ENCODE data around the gene MRPS34.
A peak's percentile ranks its signal among the peaks of the same experiment; 100 is the strongest.

Gene MRPS34

GRCh38 chr16:1780677-1781072, 7.7 kb upstream of the MRPS34 start:
- DNase-seq = no peak

GRCh38 chr16:1779741-1780676, 7.1 kb upstream of the MRPS34 start:
- no peak for DNase-seq

DNA sequence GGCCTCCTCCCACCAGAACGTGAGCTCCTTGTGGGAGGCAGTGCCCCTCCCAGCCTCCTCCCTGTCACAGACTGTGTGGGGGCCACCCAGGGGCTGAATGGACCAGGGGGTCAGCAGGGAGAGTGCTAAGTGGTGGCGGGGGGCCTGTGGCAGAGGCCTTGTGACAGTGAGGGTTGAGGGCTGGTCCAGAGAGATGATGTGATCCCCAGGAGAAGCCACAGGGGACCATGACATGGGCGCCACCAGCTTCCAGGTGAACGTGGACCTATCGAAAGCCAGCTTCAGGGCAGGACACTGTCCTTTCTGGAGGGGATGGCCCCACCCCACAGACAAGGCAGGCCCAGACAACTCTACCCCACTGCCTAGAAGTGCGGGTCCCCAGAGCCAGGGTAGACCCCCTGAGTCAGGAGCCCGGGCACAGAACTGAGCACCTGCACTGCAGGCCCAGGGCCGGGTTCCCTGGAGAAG, 6.3 kb upstream of the MRPS34 start:
- no peak for DNase-seq

DNA sequence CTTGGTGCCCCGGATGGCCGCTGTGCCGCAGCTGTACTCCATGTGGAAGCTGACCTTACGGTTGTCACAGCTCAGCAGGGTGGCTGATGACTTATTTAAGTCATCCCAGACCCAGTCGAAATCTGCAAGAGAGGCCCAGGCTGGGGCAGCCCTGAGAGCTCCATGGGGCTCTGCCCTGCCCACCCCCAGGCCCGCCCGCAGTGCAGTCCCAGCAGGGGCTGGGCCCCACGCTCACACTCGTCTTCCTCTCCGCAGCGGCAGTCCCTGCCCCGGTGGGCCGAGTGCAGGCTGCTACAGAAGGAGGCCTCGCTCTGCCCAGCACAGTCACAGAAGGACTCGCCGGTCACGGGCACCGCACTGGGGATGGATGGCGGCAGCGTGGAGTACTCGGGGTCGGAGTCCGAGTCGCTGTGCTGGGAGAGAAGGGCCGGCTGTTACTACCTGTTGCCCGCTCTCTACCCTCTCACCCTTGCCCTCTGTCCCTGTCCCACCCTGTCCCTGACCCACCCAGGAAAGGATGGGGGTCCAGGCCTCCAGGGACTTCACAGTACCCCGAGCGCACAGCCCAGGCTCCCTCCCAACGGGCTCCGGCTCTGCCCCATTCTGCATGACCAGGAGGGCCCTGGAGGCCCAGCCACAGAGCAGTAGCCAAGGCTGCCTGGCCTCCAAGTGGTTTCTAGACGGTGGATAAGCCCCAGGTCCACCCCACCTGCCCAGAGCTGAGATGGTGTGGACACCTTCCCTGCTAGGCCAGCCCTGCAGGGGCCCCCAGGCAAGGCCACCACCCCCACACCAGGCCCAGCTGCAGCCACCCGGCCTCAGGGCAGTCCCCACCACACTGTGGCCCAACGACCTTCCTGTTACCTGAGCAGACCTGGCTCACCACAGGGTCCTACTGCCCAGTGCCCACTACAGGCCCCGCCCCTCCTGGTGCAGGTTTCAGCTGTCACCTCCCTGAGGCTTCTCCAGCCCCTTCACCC, 5.6 kb upstream of the MRPS34 start:
- DNase-seq = no peak

DNA sequence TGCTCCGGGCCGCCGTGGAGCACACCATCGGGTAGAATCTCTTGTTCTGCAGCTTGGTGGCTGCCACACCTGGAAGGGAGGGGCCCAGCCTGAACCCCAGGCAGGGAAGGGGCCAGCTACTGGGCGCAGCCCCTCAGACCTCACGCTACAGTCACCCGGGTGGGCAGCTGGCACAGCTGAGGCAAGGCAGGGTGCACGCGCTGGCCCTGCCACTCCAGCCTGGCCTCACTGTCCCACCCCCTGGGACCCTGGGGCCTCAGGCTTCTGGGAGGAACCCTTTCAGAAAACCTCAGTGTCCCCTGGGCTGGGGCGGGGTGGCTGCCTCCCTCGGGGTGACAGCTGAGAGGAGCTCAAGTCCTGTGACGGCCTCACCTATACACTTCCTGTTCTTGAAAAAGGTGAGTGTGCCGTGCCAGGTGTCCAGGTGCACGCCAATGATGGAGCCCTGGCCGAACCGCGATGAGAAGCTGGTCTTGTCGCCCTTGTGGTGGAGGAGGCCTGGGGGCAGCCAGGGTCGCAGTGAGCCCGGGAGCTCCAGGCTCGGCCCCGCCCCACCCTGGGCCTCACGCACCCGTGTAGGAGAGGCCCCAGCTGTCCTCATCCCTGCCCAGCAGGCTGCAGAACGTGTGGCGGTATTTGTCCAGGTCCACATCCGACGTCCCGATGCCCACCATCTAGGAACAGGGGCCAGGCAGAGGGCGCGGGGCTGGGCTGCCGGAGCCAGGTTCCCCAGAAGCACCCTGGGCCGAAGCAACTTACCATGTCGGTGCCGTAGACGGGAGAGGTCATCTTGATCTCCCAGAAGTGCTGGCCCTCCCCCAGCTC, 4.7 kb upstream of the MRPS34 start:
- DNase-seq = no peak

- DNase-seq = no peak
These were observed 4.0 kb upstream of the MRPS34 start for GRCh38 chr16:1776991-1777374.

DNA sequence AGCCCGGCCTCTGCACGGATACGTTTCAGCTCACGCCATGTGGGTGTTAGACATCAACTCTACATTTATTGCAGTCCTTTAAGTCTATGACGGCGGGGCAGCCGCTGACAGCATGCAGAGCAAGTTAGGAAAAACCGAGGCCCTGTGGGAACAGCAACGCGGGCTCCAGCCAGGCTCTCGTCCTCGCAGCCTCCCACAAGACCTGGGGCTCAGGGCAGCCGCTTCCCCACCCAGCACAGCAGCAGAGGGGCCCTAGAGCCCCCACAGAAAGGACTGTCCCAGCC, 3.7 kb upstream of the MRPS34 start:
- no peak for DNase-seq

- peak; percentile 95 for DNase-seq
These were observed 3.1 kb upstream of the MRPS34 start for GRCh38 chr16:1775846-1776671.

- DNase-seq = no peak
These were observed 2.3 kb upstream of the MRPS34 start for GRCh38 chr16:1775006-1775845.

DNA sequence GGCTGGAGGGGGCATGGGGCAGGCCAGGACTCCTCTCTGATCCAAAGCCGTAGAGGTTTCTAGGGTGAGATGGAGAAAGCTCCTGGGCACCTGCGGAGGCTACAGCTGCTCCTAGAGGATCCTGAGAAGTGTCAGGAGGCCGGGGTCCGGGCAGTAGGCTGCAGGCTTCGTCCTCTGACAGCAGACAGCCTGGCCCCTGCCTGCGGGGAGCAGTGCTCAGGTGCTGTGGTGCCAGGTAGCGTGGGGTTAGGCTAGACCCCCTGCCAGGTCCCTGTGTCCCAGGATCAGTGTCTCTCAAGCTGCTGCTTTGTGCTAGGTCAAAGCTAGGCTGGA, 1.5 kb upstream of the MRPS34 start:
- DNase-seq = no peak

GRCh38 chr16:1773703-1774447, 941 bp upstream of the MRPS34 start:
- peak; percentile 10 for DNase-seq

DNA sequence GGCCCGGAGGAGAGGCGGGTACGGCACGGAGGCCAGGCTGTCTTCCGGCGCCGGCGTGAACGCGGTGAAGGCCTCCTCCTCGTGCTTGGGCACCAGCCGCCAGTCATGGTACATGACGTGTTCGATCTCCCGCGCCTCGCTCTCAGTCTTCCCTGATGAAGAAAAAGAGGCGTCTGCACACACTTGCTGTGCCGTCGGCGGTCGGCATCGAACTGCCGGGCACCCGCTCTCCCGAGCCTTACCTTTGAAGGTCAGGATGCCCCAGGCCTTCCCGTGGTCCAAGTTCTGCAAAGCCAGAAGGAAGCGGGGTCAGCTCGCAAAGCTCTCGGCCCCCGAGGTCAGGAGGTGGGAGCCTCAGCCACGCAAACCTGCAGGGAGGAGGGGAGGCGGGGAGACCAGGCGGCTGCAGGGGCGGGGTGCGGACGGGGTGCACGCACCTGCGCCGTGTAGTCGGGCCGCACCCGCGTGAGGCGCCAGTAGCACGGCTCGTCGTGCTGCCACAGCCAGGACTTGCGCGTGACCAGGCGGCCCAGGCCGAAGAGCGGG, 499 bp downstream of the MRPS34 start, which contains the start of gene EME2:
TSS of gene EME2 (plus strand) at position 449 of the 546 bp plus-strand sequence. CDS start 418 bp downstream, outside the sequence.
- DNase-seq = peak; percentile 56

DNA sequence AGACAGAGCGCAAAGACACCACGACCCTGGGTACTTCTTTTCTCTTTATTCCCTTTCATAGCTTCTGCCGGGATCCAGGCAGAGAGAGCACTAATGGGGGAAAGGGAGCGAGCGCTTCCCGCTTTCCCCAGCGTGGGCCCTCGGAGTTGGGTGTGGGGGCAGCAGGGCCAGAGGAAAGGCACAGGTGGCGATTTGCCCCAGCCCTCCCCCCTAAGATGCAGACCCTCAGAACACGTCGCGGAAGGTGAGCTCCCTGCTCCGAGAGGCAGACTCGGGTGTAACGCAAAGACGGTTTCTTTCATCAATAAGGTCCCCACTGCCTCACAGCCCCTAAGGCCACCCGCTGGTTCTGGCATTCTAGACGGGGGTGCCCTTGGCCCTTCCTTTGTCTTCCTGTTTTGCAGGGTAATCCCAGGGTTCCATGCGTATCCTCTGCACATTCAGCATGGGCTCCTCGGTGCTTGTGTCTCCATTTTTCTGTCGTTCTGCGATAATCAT, 1.0 kb downstream of the MRPS34 start:
- DNase-seq = no peak

DNA sequence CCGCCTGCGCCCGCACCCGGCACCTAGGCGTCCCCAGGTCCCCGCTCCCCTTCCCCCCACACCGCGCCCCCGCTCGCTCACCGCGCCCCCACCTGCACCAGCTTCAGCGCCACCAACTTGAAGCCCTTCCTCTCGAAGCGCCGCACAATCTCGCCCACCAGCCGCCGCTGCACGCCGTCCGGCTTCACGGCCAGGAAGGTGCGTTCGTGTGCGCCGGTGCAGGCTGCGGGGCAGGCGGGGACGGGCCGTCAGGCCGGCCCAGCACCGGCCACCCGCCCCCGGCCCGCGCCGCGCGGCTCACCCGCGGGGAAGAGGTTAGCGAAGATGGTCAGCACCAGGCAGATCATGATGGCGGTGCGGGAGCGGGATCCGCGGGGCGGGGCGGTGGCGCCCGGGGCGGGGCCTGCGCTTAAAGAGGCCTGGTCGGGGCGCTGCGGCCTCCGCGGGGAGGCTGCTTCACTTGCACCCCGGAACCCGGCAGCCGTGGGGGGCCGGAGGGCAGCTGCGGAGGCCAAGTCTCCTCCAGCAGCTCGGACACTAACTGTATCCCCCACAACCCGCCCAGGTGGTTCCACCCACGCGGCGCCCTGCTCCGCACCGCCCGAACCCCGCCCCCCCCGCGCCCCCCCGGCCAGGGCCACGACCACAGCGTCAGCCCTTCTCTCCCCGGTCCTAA, 1.6 kb downstream of the MRPS34 start, which contains the start of gene NME3:
TSS of gene NME3 (minus strand) at position 356 of the 676 bp plus-strand sequence. CDS start at position 347, 9 bp downstream.
- DNase-seq = peak; percentile 49

- DNase-seq = peak; percentile 14
These were observed 2.4 kb downstream of the MRPS34 start for GRCh38 chr16:1770328-1771187.

GRCh38 chr16:1769402-1770300, 3.3 kb downstream of the MRPS34 start:
- DNase-seq = no peak

Data from NCI-H2171 treated with DMSO at 0.1 percent for 48 hours (cell line).